ENCODE data around the gene SH3PXD2A.
"Not testable (repeated sequence)": the region's sequence is repeated elsewhere in the genome, so short reads cannot be mapped to it uniquely, and the experiment has no call there.

The SH3PXD2A gene

GRCh38 chr10:103616705-103617601, 238.4 kb downstream of the SH3PXD2A start:
- DNase-seq = no peak

GRCh38 chr10:103614306-103615158, 240.8 kb downstream of the SH3PXD2A start:
- DNase-seq = no peak

- DNase-seq = no peak
Observed at GRCh38 chr10:103613616-103614015, 241.8 kb downstream of the SH3PXD2A start.

- DNase-seq = no peak
Observed at GRCh38 chr10:103612462-103613365, 242.7 kb downstream of the SH3PXD2A start.

- DNase-seq = no peak
Observed at GRCh38 chr10:103610921-103611511, 244.4 kb downstream of the SH3PXD2A start.

- DNase-seq = no peak
Observed at GRCh38 chr10:103610083-103610472, 245.3 kb downstream of the SH3PXD2A start.

- no peak for DNase-seq
Observed at GRCh38 chr10:103609231-103610082, 245.9 kb downstream of the SH3PXD2A start.

GRCh38 chr10:103608056-103608455, 247.3 kb downstream of the SH3PXD2A start:
- not testable (repeated sequence) for DNase-seq

- DNase-seq = not testable (repeated sequence)
Observed at GRCh38 chr10:103607051-103607450, 248.3 kb downstream of the SH3PXD2A start.

GRCh38 chr10:103606097-103606438, 249.3 kb downstream of the SH3PXD2A start:
- not testable (repeated sequence) for DNase-seq

GRCh38 chr10:103605359-103606096, 249.8 kb downstream of the SH3PXD2A start:
- peak; percentile 69 for DNase-seq

- no peak for DNase-seq
Observed at GRCh38 chr10:103603382-103603781, 252.0 kb downstream of the SH3PXD2A start.

GRCh38 chr10:103602852-103603155, 252.6 kb downstream of the SH3PXD2A start:
- DNase-seq = no peak

- DNase-seq = no peak
Observed at GRCh38 chr10:103602028-103602851, 253.1 kb downstream of the SH3PXD2A start.

GRCh38 chr10:103600956-103601569, 254.3 kb downstream of the SH3PXD2A start:
- no peak for DNase-seq

GRCh38 chr10:103600325-103600724, 255.1 kb downstream of the SH3PXD2A start:
- DNase-seq = no peak

- no peak for DNase-seq
Observed at GRCh38 chr10:103599907-103600306, 255.5 kb downstream of the SH3PXD2A start.

GRCh38 chr10:103599211-103599610, 256.2 kb downstream of the SH3PXD2A start:
- DNase-seq = no peak

GRCh38 chr10:103598654-103599115, 256.7 kb downstream of the SH3PXD2A start:
- peak; percentile 74 for DNase-seq
